Astrocyte (in vitro differentiated cells and primary cell): ENCODE measurements around the gene FTCD. TPM values are rescaled to one million over a fixed set of nuclear protein-coding genes. Genes with fewer than 3 reads are reported as not detected.
"Not testable (repeated sequence)": the region's sequence is repeated elsewhere in the genome, so short reads cannot be mapped to it uniquely, and the experiment has no call there.

Experiments used
- DNase-seq: peaks from one replicate; pipeline ENCODE4 v3.0.0-alpha.2; 2010; ENCODE audit warnings: low read depth
- FAIRE-seq: peaks from 2 replicates; lab custom pipeline; 2011; peaks lifted over from hg19 to GRCh38; lab: Jason Lieb, UNC
- H2AFZ ChIP-seq: 2 replicates; pipeline ENCODE4 v1.6.0; 2012; ENCODE audit warnings: low read depth, low read length, inconsistent platforms
- H3K27ac ChIP-seq: 2 replicates; pipeline ENCODE4 v1.5.1; 2011; ENCODE audit warnings: low read depth, low read length, inconsistent platforms
- H3K27me3 ChIP-seq: 2 replicates; pipeline ENCODE4 v1.6.0; 2011; ENCODE audit warnings: low read length, inconsistent platforms; ENCODE audit not compliant: insufficient read depth
- H3K36me3 ChIP-seq: 2 replicates; pipeline ENCODE4 v1.5.1; 2011; ENCODE audit warnings: low read length, inconsistent platforms; ENCODE audit not compliant: insufficient read depth
- H3K4me1 ChIP-seq: 2 replicates; pipeline ENCODE4 v1.5.1; 2011; ENCODE audit warnings: low read length, inconsistent platforms; ENCODE audit not compliant: insufficient read depth
- H3K4me2 ChIP-seq: 2 replicates; pipeline ENCODE4 v1.6.0; 2012; ENCODE audit warnings: low read length, inconsistent platforms
- H3K4me3 ChIP-seq: 2 replicates; pipeline ENCODE4 v1.5.1; 2011; ENCODE audit warnings: low read depth, mild to moderate bottlenecking, low read length, inconsistent platforms; ENCODE audit not compliant: insufficient read depth
- H3K79me2 ChIP-seq: 2 replicates; pipeline ENCODE4 v1.6.0; 2012; ENCODE audit warnings: mild to moderate bottlenecking, low read length, inconsistent platforms; ENCODE audit not compliant: insufficient read depth
- H3K9ac ChIP-seq: 2 replicates; pipeline ENCODE4 v1.6.0; 2012; ENCODE audit warnings: mild to moderate bottlenecking, low read length, inconsistent platforms
- H3K9me3 ChIP-seq: 2 replicates; pipeline ENCODE4 v1.5.1; 2012; ENCODE audit warnings: low read depth, mild to moderate bottlenecking, low read length, inconsistent platforms; ENCODE audit not compliant: insufficient read depth
- H4K20me1 ChIP-seq: 2 replicates; pipeline ENCODE4 v1.6.0; 2012; ENCODE audit warnings: low read length, inconsistent platforms; ENCODE audit not compliant: insufficient read depth
- H3K27ac Mint-ChIP-seq: one replicate; pipeline ENCODE4 v1.8.0; 2021; ENCODE audit warnings: mild to moderate bottlenecking, mixed read lengths; ENCODE audit not compliant: unreplicated experiment
- H3K27me3 Mint-ChIP-seq: one replicate; pipeline ENCODE4 v1.8.0; 2021; ENCODE audit warnings: low read depth, mixed read lengths; ENCODE audit not compliant: unreplicated experiment
- H3K36me3 Mint-ChIP-seq: one replicate; pipeline ENCODE4 v1.8.0; 2021; ENCODE audit warnings: low read depth, mixed read lengths; ENCODE audit not compliant: unreplicated experiment
- H3K4me1 Mint-ChIP-seq: one replicate; pipeline ENCODE4 v1.8.0; 2021; ENCODE audit warnings: low read depth, mixed read lengths; ENCODE audit not compliant: unreplicated experiment
- H3K4me3 Mint-ChIP-seq: one replicate; pipeline ENCODE4 v1.8.0; 2021; ENCODE audit warnings: mild to moderate bottlenecking, moderate library complexity, mixed read lengths; ENCODE audit not compliant: unreplicated experiment
- H3K9me3 Mint-ChIP-seq: one replicate; pipeline ENCODE4 v1.8.0; 2021; ENCODE audit warnings: mild to moderate bottlenecking, mixed read lengths; ENCODE audit not compliant: unreplicated experiment
- CTCF ChIP-seq: IDR thresholded peaks from 2 replicates; pipeline ENCODE4 v1.5.1; 2011; ENCODE audit warnings: low read depth, mild to moderate bottlenecking, inconsistent platforms, low read length, moderate library complexity; ENCODE audit not compliant: insufficient read depth
- EZH2 ChIP-seq: IDR thresholded peaks from 2 replicates; pipeline ENCODE4 v1.6.1; 2012; ENCODE audit warnings: mild to moderate bottlenecking, low read length, inconsistent platforms; ENCODE audit not compliant: insufficient read depth
- total RNA-seq: library from RNA; stranded (reverse); gene quantifications from 2 replicates; pipeline ENCODE4 v1.2.1, GENCODE V29; 2021

FTCD gene
- total RNA-seq, 1 donor from 2014 or later, result 1.9 TPM

GRCh38 chr21:46171585-46171984, 16.2 kb upstream of the FTCD start:
- Histone ChIP-seq H3K4me3 (no peak overlapping the region), H4K20me1 (peaks cover 7% of the 10 kb centered on the region), H3K36me3 (no peaks in the 10 kb centered on the region), H3K4me1 (no peaks in the 10 kb centered on the region), H2AFZ (no peak overlapping the region), H3K9me3 (peaks cover 3% of the 10 kb centered on the region), H3K9ac (no peak overlapping the region), H3K27me3 (no peaks in the 10 kb centered on the region), H3K4me2 (no peak overlapping the region), H3K79me2 (no peaks in the 10 kb centered on the region), H3K27ac (no peak overlapping the region)
- Mint-ChIP-seq H3K4me1 (no peaks in the 10 kb centered on the region), H3K36me3 (peaks cover 13% of the 10 kb centered on the region), H3K9me3 (peaks cover 21% of the 10 kb centered on the region), H3K27me3 (peaks cover 2% of the 10 kb centered on the region), H3K4me3 (no peak overlapping the region), H3K27ac (no peak overlapping the region)
- FAIRE-seq (no peak), DNase-seq (no peak)
- TF ChIP-seq CTCF, result no peak

- H3K9ac ChIP-seq, H4K20me1 ChIP-seq, H3K27ac ChIP-seq, H3K9me3 ChIP-seq, FAIRE-seq, H3K36me3 ChIP-seq, H3K27me3 Mint-ChIP-seq, H3K4me1 Mint-ChIP-seq, H2AFZ ChIP-seq, DNase-seq, H3K79me2 ChIP-seq, H3K4me2 ChIP-seq, H3K4me3 ChIP-seq, H3K4me3 Mint-ChIP-seq, H3K27me3 ChIP-seq, H3K4me1 ChIP-seq: not testable (repeated sequence)
- Mint-ChIP-seq H3K27ac (peak overlapping the region; percentile 53), H3K9me3 (peaks cover 16% of the 10 kb centered on the region), H3K36me3 (peaks cover 13% of the 10 kb centered on the region)
Measured at GRCh38 chr21:46170436-46171193, 15.2 kb upstream of the FTCD start.

- TF ChIP-seq CTCF (no peak), EZH2 (no peak)
- H3K36me3 Mint-ChIP-seq, result peaks cover 13% of the 10 kb centered on the region
- H3K4me3 Mint-ChIP-seq, result no peak overlapping the region
- H3K4me2 ChIP-seq, result no peak overlapping the region
- no peaks in the 10 kb centered on the region for H3K27me3 ChIP-seq
- no peak overlapping the region for H3K27ac Mint-ChIP-seq
- H3K4me3 ChIP-seq, result no peak overlapping the region
- DNase-seq, result no peak
- no peaks in the 10 kb centered on the region for H3K4me1 Mint-ChIP-seq
- FAIRE-seq, result no peak
- H3K27ac ChIP-seq, result no peak overlapping the region
- H3K9ac ChIP-seq, result no peak overlapping the region
- no peaks in the 10 kb centered on the region for H3K79me2 ChIP-seq
- H3K9me3 ChIP-seq, result peaks cover 2% of the 10 kb centered on the region
- H2AFZ ChIP-seq, result no peak overlapping the region
- H3K36me3 ChIP-seq, result no peaks in the 10 kb centered on the region
- H3K27me3 Mint-ChIP-seq, result peaks cover 2% of the 10 kb centered on the region
- H3K9me3 Mint-ChIP-seq, result peaks cover 9% of the 10 kb centered on the region
- H4K20me1 ChIP-seq, result peaks cover 4% of the 10 kb centered on the region
- H3K4me1 ChIP-seq, result no peaks in the 10 kb centered on the region
Measured at GRCh38 chr21:46168659-46169386, 13.4 kb upstream of the FTCD start.
